Gastroesophageal sphincter (tissue), 4 donors: Measurements from ENCODE around the gene KLF15. TPM values are rescaled to one million over a fixed set of nuclear protein-coding genes. Genes with fewer than 3 reads are reported as not detected.

ENCODE experiments used
- ATAC-seq: fragments of 150-250 bp; one replicate; pipeline ENCODE4 v1.9.1; 2016; ENCODE audit warnings: mild to moderate bottlenecking, moderate library complexity
- H3K27ac ChIP-seq, 4 donors: fragments of 200-600 bp; sonication (generic) in 3 of 4; 1 replicate in 3 of 4; 2 replicates in 1 of 4; pipeline ENCODE4 v1.5.1; 2016 to 2019
- H3K27me3 ChIP-seq: fragments of 200-600 bp; sonication (generic); one replicate; pipeline ENCODE4 v1.5.1; 2019
- H3K36me3 ChIP-seq, 2 donors: fragments of 200-600 bp; sonication (generic); one replicate each; pipeline ENCODE4 v1.5.1; 2019; ENCODE audit warnings: control low read depth in 1 of 2
- H3K4me1 ChIP-seq, 3 donors: fragments of 200-600 bp; sonication (generic); 1 replicate in 2 of 3; 2 replicates in 1 of 3; pipeline ENCODE4 v1.5.1; 2016 to 2019; ENCODE audit warnings: control low read depth in 2 of 3
- H3K4me3 ChIP-seq, 2 donors: fragments of 200-600 bp; sonication (generic); one replicate each; pipeline ENCODE4 v1.5.1; 2019; ENCODE audit warnings: mild to moderate bottlenecking in 1 of 2, moderate library complexity in 1 of 2
- H3K9me3 ChIP-seq, 3 donors: fragments of 200-600 bp; sonication (generic); one replicate each; pipeline ENCODE4 v1.5.1; 2017 to 2019; ENCODE audit warnings: control low read depth in 2 of 3
- CTCF ChIP-seq, 4 experiments: fragments of 200-600 bp in 2 of 4; fragments of 450-650 bp in 2 of 4; sonication (generic) in 1 of 4; IDR thresholded peaks; one replicate each; pipeline ENCODE4 v1.5.1; 2017 to 2019; ENCODE audit warnings: antibody characterized with exemption in 4 of 4, mild to moderate bottlenecking in 2 of 4, moderate library complexity in 2 of 4
- EP300 ChIP-seq: sonication (generic); formaldehyde crosslinking; IDR thresholded peaks from one replicate; pipeline ENCODE4 v1.6.1; 2017; ENCODE audit warnings: antibody characterized with exemption, mild to moderate bottlenecking
- POLR2A ChIP-seq, 2 donors: fragments of 450-650 bp; IDR thresholded peaks; one replicate each; pipeline ENCODE4 v1.6.1; 2017; ENCODE audit warnings: antibody characterized with exemption in 2 of 2, mild to moderate bottlenecking in 2 of 2, moderate library complexity in 1 of 2
- POLR2AphosphoS5 ChIP-seq: sonication (generic); formaldehyde crosslinking; IDR thresholded peaks from one replicate; pipeline ENCODE4 v1.6.1; 2017; ENCODE audit warnings: antibody characterized with exemption
- WGBS, 2 donors: methylation state at CpG; one replicate each; pipeline ENCODE4 v1.1.5; 2018; ENCODE audit warnings: low coverage in 1 of 2; 5-methylcytosine and 5-hydroxymethylcytosine counted together
- total RNA-seq, 4 donors: library from RNA; depleted of rRNA; stranded (reverse); fragments of >200 nt; gene quantifications; one replicate each; pipeline ENCODE4 v1.1.0, GENCODE V29; 2016

KLF15 gene
- total RNA-seq, result 100 to 1,000 TPM in 1 of 4 donors, 10 to 100 TPM in 3; 69.5 to 110 (median 94.0) TPM

- Histone ChIP-seq H3K36me3 (peaks cover 0 to 26% of the 10 kb centered on the region in 2 donors), H3K27me3 (peaks cover 15% of the 10 kb centered on the region), H3K4me1 (peaks cover 0 to 43% (median 23%) of the 10 kb centered on the region in 3 donors), H3K9me3 (no peaks in the 10 kb centered on the region), H3K27ac (peak within 1 kb of the TSS; percentile 91 to 99 (median 98)), H3K4me3 (peak within 1 kb of the TSS; percentile 77 to 97)
- TF ChIP-seq POLR2A (IDR thresholded peaks at IDR 0.05) (peak; percentile 91 to 99), EP300 (no peak), CTCF (IDR thresholded peaks at IDR 0.05) (peak in 1 of 4 experiments; percentile 3), POLR2AphosphoS5 (peak; percentile 95)
- WGBS, 2 donors, result 0% methylated on average over 6 of the region's 86 CpGs; no CpG with 5 or more reads in 1 of the 2 donors
- peak; percentile 78 for ATAC-seq
Measured at GRCh38 chr3:126357295-126358037, at the start of gene KLF15. TSS of gene KLF15 (minus strand) at chr3:126357408. CDS start at chr3:126352922, 4,486 bp downstream.

- WGBS, 2 donors, result 65 to 92% methylated on average over 2 to 4 of the region's 15 CpGs
- Histone ChIP-seq H3K27ac (no peak overlapping the region), H3K4me1 (no peaks in the 10 kb centered on the region), H3K27me3 (peaks cover 21% of the 10 kb centered on the region), H3K9me3 (peaks cover 0 to 6% (median 0%) of the 10 kb centered on the region in 3 donors), H3K4me3 (no peak overlapping the region), H3K36me3 (no peaks in the 10 kb centered on the region)
- TF ChIP-seq POLR2AphosphoS5 (no peak), POLR2A (IDR thresholded peaks at IDR 0.05) (no peak), EP300 (no peak), CTCF (IDR thresholded peaks at IDR 0.05) (no peak)
- no peak for ATAC-seq
Measured at GRCh38 chr3:126406389-126407296, 49.4 kb upstream of the KLF15 start.

GRCh38 chr3:126402666-126403302 is 45.6 kb upstream of the KLF15 start:
- Histone ChIP-seq H3K4me1 (no peaks in the 10 kb centered on the region), H3K4me3 (no peak overlapping the region), H3K27ac (no peak overlapping the region), H3K36me3 (no peaks in the 10 kb centered on the region), H3K27me3 (peaks cover 21% of the 10 kb centered on the region), H3K9me3 (peaks cover 0 to 6% (median 0%) of the 10 kb centered on the region in 3 donors)
- 67 to 84% methylated on average over 10 of the region's 12 CpGs for WGBS, 2 donors
- TF ChIP-seq POLR2A (IDR thresholded peaks at IDR 0.05) (no peak), EP300 (no peak), CTCF (IDR thresholded peaks at IDR 0.05) (no peak), POLR2AphosphoS5 (no peak)
- no peak for ATAC-seq

GRCh38 chr3:126402178-126402577 is 45.0 kb upstream of the KLF15 start:
- Histone ChIP-seq H3K36me3 (no peaks in the 10 kb centered on the region), H3K4me3 (no peak overlapping the region), H3K27me3 (peaks cover 21% of the 10 kb centered on the region), H3K9me3 (peaks cover 0 to 2% (median 0%) of the 10 kb centered on the region in 3 donors), H3K27ac (no peak overlapping the region), H3K4me1 (no peaks in the 10 kb centered on the region)
- WGBS, 2 donors, result 62 to 77% methylated on average over 2 to 6 of the region's 6 CpGs
- TF ChIP-seq EP300, result no peak
- no peak for TF ChIP-seq CTCF (IDR thresholded peaks at IDR 0.05)
- TF ChIP-seq POLR2A (IDR thresholded peaks at IDR 0.05), result no peak
- TF ChIP-seq POLR2AphosphoS5, result no peak
- no peak for ATAC-seq
